ACC112 (cell line): ENCODE results near the gene CLIP1.
A peak's percentile ranks its signal among the peaks of the same experiment; 100 is the strongest.
"Not testable (repeated sequence)": the region's sequence is repeated elsewhere in the genome, so short reads cannot be mapped to it uniquely, and the experiment has no call there.

ENCODE experiments used
- H2AFZ ChIP-seq: fragments of 200-600 bp; sonication (generic); one replicate; pipeline ENCODE4 v1.6.0; 2017; ENCODE audit warnings: antibody characterized with exemption, low read length; ENCODE audit not compliant: unreplicated experiment
- H3K27ac ChIP-seq: fragments of 200-600 bp; sonication (generic); 2 replicates; pipeline ENCODE4 v1.5.1; 2014; ENCODE audit warnings: low read depth, mild to moderate bottlenecking, antibody characterized with exemption, low read length, moderate library complexity
- H3K27me3 ChIP-seq: fragments of 200-600 bp; sonication (generic); 2 replicates; pipeline ENCODE4 v1.6.1; 2014; ENCODE audit warnings: mild to moderate bottlenecking, antibody characterized with exemption, low read length, moderate library complexity, mixed read lengths; ENCODE audit not compliant: insufficient read depth
- H3K36me3 ChIP-seq: fragments of 200-600 bp; sonication (generic); 2 replicates; pipeline ENCODE4 v1.6.1; 2016; ENCODE audit warnings: mild to moderate bottlenecking, antibody characterized with exemption, low read length, moderate library complexity, mixed read lengths; ENCODE audit not compliant: insufficient read depth
- H3K4me1 ChIP-seq: fragments of 200-600 bp; sonication (generic); one replicate; pipeline ENCODE4 v1.6.1; 2016; ENCODE audit warnings: low read length, mixed read lengths; ENCODE audit not compliant: insufficient read depth, unreplicated experiment, control insufficient read depth
- H3K4me3 ChIP-seq: fragments of 200-600 bp; sonication (generic); 2 replicates; pipeline ENCODE4 v1.5.1; 2014; ENCODE audit warnings: mild to moderate bottlenecking, low read depth, low read length
- H3K79me2 ChIP-seq: fragments of 200-600 bp; sonication (generic); one replicate; pipeline ENCODE4 v1.6.0; 2016; ENCODE audit warnings: low read length; ENCODE audit not compliant: control insufficient read depth, unreplicated experiment, insufficient read depth

CLIP1 gene

DNA sequence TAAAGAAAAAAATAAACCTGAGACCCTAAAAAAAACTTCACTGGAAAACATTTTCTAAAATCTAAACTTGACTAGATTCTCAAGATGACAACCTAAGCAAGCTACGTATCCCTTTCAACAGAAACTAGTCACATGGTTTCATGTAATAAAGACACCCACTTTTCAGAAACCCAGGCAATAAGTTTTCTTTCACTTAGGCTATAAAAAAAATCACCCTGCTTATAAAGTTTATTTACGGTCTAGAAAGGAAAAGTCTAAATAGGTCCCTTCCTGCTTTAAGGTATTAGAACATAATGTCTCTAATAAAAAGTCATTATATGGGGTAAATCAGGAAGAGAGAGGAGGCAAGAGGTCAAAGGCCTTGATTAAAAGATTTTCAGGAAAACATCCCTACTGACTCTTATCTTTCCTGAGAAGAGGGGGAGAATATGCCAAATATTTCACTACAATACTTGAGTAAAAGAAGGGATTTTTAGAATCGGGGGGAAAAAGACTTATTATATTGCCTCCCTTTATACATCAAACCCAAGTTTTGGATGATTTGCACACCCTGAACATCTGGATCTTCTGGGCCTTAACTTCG, 9.5 kb downstream of the CLIP1 start:
- peaks cover 12% of the 10 kb centered on the region for H3K4me1 ChIP-seq
- H3K27ac ChIP-seq: peak overlapping the region; percentile 24; the same call in 1 of the 2 replicates
- peak overlapping the region; percentile 0; the same call in 1 of the 2 replicates for H3K4me3 ChIP-seq
- no peaks in the 10 kb centered on the region for H3K36me3 ChIP-seq
- no peaks in the 10 kb centered on the region for H3K27me3 ChIP-seq
- H2AFZ ChIP-seq: no peak overlapping the region
- peaks cover 68% of the 10 kb centered on the region for H3K79me2 ChIP-seq

DNA sequence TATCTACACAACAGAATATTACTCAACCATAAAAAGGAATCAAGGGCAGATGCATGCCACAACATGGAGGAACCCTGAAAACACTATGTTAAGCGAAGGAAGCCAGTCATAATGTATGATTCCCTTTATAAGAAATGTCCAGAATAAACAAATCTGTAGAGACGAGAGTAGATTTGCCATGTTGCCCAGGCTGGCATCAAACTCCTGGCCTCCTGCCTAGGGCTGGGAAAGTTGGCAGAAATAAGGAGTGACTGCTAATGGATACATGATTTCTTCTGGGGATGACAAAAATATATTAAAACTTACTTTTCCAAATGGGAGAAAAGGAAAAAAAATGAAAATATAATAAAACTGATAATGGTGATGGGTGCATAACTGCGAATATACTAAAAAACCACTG, 10.9 kb downstream of the CLIP1 start:
- Histone ChIP-seq H2AFZ (no peak overlapping the region), H3K4me3 (no peak overlapping the region), H3K4me1 (peaks cover 20% of the 10 kb centered on the region), H3K27ac (no peak overlapping the region), H3K79me2 (peaks cover 71% of the 10 kb centered on the region), H3K36me3 (no peaks in the 10 kb centered on the region), H3K27me3 (no peaks in the 10 kb centered on the region)

DNA sequence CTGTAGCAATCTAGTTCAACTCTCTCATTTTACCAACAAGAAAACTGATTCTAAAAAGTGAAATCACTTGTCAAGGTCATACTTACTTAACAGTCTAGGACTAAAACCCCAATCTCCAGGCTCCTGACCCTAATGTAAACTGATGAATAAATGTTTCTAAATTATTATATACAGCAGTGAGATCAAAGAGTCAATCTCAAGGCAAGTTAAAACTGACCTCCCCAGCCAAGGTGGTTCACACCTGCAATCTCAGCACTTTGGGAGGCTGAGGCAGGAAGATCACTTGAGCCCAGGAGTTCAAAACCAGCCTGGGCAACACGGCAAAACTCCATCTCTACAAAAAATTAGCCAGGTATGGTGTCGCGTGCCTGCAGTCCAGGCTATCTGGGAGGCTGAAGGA, 15.3 kb downstream of the CLIP1 start:
- no peaks in the 10 kb centered on the region for H3K36me3 ChIP-seq
- no peaks in the 10 kb centered on the region for H3K27me3 ChIP-seq
- no peak overlapping the region for H2AFZ ChIP-seq
- H3K79me2 ChIP-seq: peaks cover 78% of the 10 kb centered on the region
- peaks cover 16% of the 10 kb centered on the region for H3K4me1 ChIP-seq
- no peak overlapping the region for H3K4me3 ChIP-seq
- H3K27ac ChIP-seq: peak overlapping the region; percentile 84

DNA sequence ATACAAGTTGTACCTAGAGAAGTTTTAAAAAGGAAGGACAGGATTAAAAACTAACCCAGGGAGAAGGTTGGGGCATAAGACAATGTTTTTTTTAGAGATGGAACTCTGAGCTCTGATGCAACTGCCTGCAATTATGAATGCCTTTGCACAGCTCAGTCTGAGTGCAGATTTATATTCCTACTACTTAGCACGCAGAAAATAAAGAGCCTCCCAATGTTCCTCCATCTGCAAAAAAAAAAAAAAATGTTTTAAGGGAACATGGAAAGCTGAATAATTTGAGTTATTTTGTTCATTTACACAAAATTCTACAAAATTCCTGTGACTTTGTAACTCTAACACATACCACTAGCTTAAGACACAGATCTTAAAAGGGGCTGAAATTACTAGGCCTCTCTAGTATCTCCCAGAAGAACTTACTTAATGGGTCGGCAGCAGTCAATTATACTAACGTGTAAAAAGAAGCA, 15.7 kb downstream of the CLIP1 start:
- H3K36me3 ChIP-seq: no peaks in the 10 kb centered on the region
- H3K4me1 ChIP-seq: peaks cover 16% of the 10 kb centered on the region
- no peak overlapping the region for H2AFZ ChIP-seq
- H3K27ac ChIP-seq: peak overlapping the region; percentile 84
- no peaks in the 10 kb centered on the region for H3K27me3 ChIP-seq
- H3K79me2 ChIP-seq: peaks cover 76% of the 10 kb centered on the region
- H3K4me3 ChIP-seq: no peak overlapping the region

DNA sequence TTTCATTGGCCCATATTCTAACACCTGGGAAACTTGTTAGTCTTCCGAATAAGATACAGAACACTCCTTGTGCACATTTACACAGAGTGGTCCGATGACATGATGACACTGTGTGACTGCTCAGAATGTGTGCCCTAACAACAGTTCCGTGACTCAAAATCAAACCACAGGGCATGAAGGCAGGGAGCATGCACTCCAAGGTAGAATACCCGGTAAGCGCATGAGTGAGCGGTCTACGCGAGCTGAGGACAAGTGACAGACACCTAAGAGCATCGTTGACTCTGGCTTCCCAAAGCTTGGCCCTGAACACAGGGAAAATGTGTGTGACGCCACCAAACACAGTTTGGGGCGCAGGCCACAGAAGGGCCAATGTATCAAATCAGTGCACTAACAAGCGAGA, 18.6 kb downstream of the CLIP1 start:
- no peak overlapping the region for H3K4me3 ChIP-seq
- H3K27me3 ChIP-seq: no peaks in the 10 kb centered on the region
- no peaks in the 10 kb centered on the region for H3K36me3 ChIP-seq
- no peak overlapping the region for H3K27ac ChIP-seq
- H2AFZ ChIP-seq: no peak overlapping the region
- H3K79me2 ChIP-seq: peaks cover 66% of the 10 kb centered on the region
- H3K4me1 ChIP-seq: peaks cover 30% of the 10 kb centered on the region

DNA sequence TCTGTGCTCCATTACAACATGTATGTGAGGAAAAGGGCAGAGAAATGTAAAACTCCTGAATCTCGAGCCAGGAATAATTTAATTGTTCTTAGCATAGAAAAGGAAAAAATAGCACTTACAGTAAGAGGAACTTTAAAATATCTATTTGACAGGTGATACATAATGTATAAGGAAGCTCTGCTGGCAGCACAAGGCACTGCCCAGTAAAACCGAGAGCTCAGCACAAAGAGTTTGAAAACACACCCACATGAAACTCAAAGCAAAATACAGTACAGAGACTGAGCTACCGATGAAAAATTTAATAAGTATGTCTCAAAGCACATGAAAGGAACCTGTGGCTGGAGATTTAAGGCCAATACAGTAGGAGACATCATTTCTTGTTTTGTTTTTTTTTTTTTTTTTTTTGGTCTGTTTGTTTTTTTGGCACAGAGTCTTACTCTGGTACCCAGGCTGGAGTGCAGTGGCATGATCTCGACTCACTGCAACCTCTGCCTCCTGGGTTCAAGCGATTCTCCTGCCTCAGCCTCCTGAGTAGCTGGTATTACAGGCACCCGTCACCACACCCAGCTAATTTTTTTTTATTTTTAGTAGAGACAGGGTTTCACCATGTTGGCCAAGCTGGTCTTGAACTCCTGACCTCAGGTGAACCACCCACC, 19.2 kb downstream of the CLIP1 start:
- no peak overlapping the region for H3K27ac ChIP-seq
- H3K79me2 ChIP-seq: peaks cover 70% of the 10 kb centered on the region
- no peaks in the 10 kb centered on the region for H3K36me3 ChIP-seq
- no peak overlapping the region for H2AFZ ChIP-seq
- no peak overlapping the region for H3K4me3 ChIP-seq
- H3K4me1 ChIP-seq: peaks cover 31% of the 10 kb centered on the region
- H3K27me3 ChIP-seq: no peaks in the 10 kb centered on the region

DNA sequence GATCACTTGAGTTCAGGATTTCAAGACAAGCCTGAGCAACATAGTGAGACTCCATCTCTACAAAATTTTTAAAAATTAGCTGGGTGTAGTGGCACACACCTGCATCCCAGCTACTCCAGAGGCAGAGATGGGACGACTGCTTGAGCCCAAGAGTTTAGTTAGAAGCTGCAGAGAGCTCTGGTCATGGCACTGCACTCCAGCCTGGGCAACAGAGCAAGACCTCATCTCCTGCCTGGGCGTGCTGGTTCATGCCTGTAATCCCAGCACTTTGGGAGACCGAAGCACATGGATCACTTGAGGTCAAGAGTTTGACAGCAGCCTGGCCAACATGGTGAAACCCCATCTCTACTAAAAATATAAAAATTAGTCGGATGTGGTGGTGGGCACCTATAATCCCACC, 20.2 kb downstream of the CLIP1 start:
- Histone ChIP-seq H3K79me2 (peaks cover 68% of the 10 kb centered on the region), H2AFZ (no peak overlapping the region), H3K4me3 (no peak overlapping the region), H3K36me3 (no peaks in the 10 kb centered on the region), H3K27me3 (no peaks in the 10 kb centered on the region), H3K4me1 (peaks cover 29% of the 10 kb centered on the region), H3K27ac (no peak overlapping the region)

DNA sequence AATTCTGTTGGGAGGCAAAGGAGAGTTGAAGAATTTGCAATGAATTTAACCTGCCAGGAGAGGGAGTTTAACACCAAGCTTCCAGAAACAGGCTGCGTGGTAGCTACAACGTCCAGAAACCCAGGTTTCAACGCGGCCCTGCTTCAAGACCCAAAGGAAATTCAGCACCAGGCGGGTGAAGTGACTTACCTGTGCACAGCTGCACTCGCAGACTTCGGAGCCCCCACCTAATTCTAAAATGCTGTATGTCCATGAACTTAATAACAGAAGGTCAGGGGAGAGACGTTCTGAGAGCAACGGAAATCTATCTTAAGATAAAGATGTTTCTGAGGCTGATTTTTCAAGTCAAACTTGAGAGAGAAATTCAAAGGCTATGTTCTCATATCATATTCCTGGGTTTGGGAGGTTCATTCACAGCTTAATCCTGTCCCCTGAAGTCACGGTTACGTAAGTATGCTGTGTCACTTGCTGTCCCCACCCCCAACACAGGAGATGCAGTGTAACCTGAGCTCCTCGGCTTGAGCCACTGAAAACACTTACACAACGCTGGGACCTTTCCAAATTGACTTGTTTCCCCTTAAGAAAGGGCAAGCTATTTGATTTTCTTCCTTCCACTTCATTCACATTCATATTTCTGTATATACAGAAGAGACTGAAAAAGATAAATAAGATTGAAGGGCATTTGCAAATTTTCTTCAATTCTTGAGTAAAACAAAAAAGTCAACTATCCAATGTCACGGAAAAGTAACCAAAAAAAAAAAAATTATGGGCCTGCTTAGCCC, 22.7 kb downstream of the CLIP1 start:
- Histone ChIP-seq H2AFZ (peak overlapping the region; percentile 69), H3K36me3 (no peaks in the 10 kb centered on the region), H3K4me3 (peak overlapping the region; percentile 73), H3K79me2 (peaks cover 67% of the 10 kb centered on the region), H3K4me1 (peaks cover 24% of the 10 kb centered on the region), H3K27ac (peak overlapping the region; percentile 98), H3K27me3 (no peaks in the 10 kb centered on the region)

DNA sequence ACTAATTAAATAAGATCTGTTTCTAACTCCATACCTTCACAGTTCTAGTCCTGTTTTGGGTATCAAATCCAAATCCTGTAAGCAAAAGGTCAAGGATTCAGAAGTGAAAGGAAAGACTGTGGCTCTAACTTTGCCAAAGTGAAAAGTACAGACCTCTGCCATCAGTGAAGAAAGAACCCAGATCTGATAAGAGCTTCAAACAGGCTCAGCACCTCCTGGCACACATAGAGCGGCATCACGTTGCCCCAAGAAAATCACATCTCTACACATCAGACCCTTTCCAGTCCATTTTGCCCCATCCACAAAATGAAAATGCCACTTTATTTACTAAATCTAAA, 23.2 kb downstream of the CLIP1 start:
- Histone ChIP-seq H3K27ac (peak overlapping the region; percentile 98), H3K36me3 (no peaks in the 10 kb centered on the region), H3K79me2 (peaks cover 70% of the 10 kb centered on the region), H2AFZ (peak overlapping the region; percentile 4), H3K4me3 (peak overlapping the region; percentile 73), H3K27me3 (no peaks in the 10 kb centered on the region), H3K4me1 (peaks cover 26% of the 10 kb centered on the region)

DNA sequence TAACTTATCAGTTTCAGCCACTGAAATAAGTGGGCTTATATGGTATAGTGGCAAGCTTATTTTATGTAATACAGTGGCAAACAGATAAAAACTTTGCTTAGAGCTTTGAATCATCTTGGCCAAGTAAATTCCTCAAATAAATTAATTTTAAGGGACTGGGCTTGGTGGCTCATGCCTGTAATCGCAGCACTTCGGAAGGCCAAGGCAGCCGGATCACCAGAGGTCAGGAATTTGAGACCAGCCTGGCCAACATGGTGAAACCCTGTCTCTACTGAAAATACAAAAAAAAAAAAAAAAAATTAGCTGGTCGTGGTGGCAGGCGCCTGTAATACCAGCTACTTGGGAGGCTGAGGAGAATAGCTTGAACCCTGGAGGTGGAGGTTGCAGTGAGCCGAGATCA, 24.5 kb downstream of the CLIP1 start:
- H3K27ac ChIP-seq, H3K27me3 ChIP-seq: not testable (repeated sequence)
- peaks cover 64% of the 10 kb centered on the region for H3K79me2 ChIP-seq

More for the DNA sequence above, 24.5 kb downstream of the CLIP1 start:
- not testable (repeated sequence) for H3K36me3 ChIP-seq, H3K4me3 ChIP-seq, H2AFZ ChIP-seq
- H3K4me1 ChIP-seq: peaks cover 26% of the 10 kb centered on the region
